ENCODE results near the gene ZNF576. TPM values are rescaled to one million over a fixed set of nuclear protein-coding genes. Genes with fewer than 3 reads are reported as not detected.

Gene ZNF576
- total and polyA plus RNA-seq, 2 donors (not counting 3 experiments of a cell fraction or from before 2014, with no cell fraction given), result 19.5 to 27.7 TPM

- CTCF ChIA-PET, result interaction anchor here (1.0 to 1.5 kb wide), 2 partner anchors 12 to 31 kb away, joined by 3 to 4 read pairs; partner anchors contain the start of gene XRCC1
- H3K4me2 ChIP-seq (ENCODE audit: insufficient read depth, low read length), result no peak overlapping the region
- no TSS peak for BruUV-seq (replicated peaks)
- dilution Hi-C loops (cut with MboI; ENCODE audit: extremely low pct_ligation_motif_present, low sequenced_read_pairs) (no loop called here), intact Hi-C loops (cut with micrococcal nuclease) (no loop called here)
- H3K36me3 ChIP-seq (ENCODE audit: control insufficient read depth in 2 of 2, extremely low read depth in 1 of 2, insufficient read depth in 2 of 2, low read length in 2 of 2), result peaks cover 0 to 9% of the 10 kb centered on the region in 2 experiments
- no peak overlapping the region for H3K27ac ChIP-seq (ENCODE audit: insufficient read depth, low read depth, low read length)
- no peak overlapping the region for H3K9ac ChIP-seq (replicated peaks; ENCODE audit: extremely low read depth, insufficient read depth, low read length)
- FAIRE-seq (no peak), DNase-seq (ENCODE audit: low read depth, low spot score) (peak; percentile 53)
- no peaks in the 10 kb centered on the region for H3K9me1 ChIP-seq (replicated peaks; ENCODE audit: control insufficient read depth, extremely low read depth, insufficient read depth, low read length)
- no peaks in the 10 kb centered on the region for H3K79me2 ChIP-seq (ENCODE audit: control insufficient read depth, insufficient read depth, low read length)
- H4K20me1 ChIP-seq (replicated peaks; ENCODE audit: control insufficient read depth, extremely low read depth, insufficient read depth, low read length), result no peaks in the 10 kb centered on the region
- no peaks in the 10 kb centered on the region for H3K9me3 ChIP-seq (replicated peaks; ENCODE audit: control insufficient read depth, insufficient read depth, low read length)
- no peaks in the 10 kb centered on the region for H3K27me3 ChIP-seq (ENCODE audit: control insufficient read depth in 2 of 2, insufficient read depth in 2 of 2, low read length in 2 of 2)
- no peak for TF ChIP-seq POLR2A (IDR thresholded peaks at IDR 0.05; ENCODE audit: low read depth, low read length)
- TF ChIP-seq MYC (IDR thresholded peaks at IDR 0.05; ENCODE audit: low read depth, low read length), result no peak
- no peak for TF ChIP-seq EZH2 (IDR thresholded peaks at IDR 0.05; ENCODE audit: borderline replicate concordance, low read depth, low read length, severe bottlenecking)
- no peak for TF ChIP-seq GATA2 (IDR thresholded peaks at IDR 0.05; ENCODE audit: insufficient read depth, insufficient read length, low read depth, low read length)
- TF ChIP-seq JUN (IDR thresholded peaks at IDR 0.05; ENCODE audit: borderline replicate concordance, insufficient read depth, insufficient read length, low read depth), result no peak
- TF ChIP-seq POLR2AphosphoS5 (IDR thresholded peaks at IDR 0.05; ENCODE audit: insufficient read depth, low read depth, low read length), result no peak
- TF ChIP-seq FOS (IDR thresholded peaks at IDR 0.05; ENCODE audit: borderline replicate concordance, insufficient read depth, low read length), result no peak
- no peak for TF ChIP-seq CTCF (IDR thresholded peaks at IDR 0.05; ENCODE audit: extremely low read depth in 1 of 2, insufficient read depth in 1 of 2, low read depth in 1 of 2, low read length in 2 of 2)
- no peak for TF ChIP-seq MAX (IDR thresholded peaks at IDR 0.05; ENCODE audit: insufficient read depth, insufficient read length)
- H3K4me1 ChIP-seq (ENCODE audit: control insufficient read depth, extremely low read depth, insufficient read depth, low read length), result no peaks in the 10 kb centered on the region
- H3K4me3 ChIP-seq (replicated peaks in 1 of 3; ENCODE audit: insufficient read depth in 1 of 3, low read depth in 1 of 3, low read length in 3 of 3), result no peak overlapping the region
- POLR2A ChIA-PET, result no interaction called here
- H2AFZ ChIP-seq (ENCODE audit: low read depth, low read length), result no peak overlapping the region
Measured at GRCh38 chr19:43562698-43563241, 33.6 kb upstream of the ZNF576 start.

All from endothelial cell of umbilical vein (primary cell).